Nephron progenitor cell (in vitro differentiated cells): ENCODE data around the gene OR51V1.

ENCODE experiments used
- DNase-seq: peaks from one replicate; pipeline ENCODE4 v3.0.0; 2021
- H3K27ac Mint-ChIP-seq: 2 replicates; pipeline ENCODE4 v1.8.0; 2021; ENCODE audit warnings: mild to moderate bottlenecking, moderate library complexity, mixed read lengths
- H3K27me3 Mint-ChIP-seq: 2 replicates; pipeline ENCODE4 v1.8.0; 2021; ENCODE audit warnings: mild to moderate bottlenecking, low read depth, mixed read lengths; ENCODE audit not compliant: poor library complexity
- H3K36me3 Mint-ChIP-seq: 2 replicates; pipeline ENCODE4 v1.8.0; 2021; ENCODE audit warnings: low read depth, mixed read lengths
- H3K4me1 Mint-ChIP-seq: 2 replicates; pipeline ENCODE4 v1.8.0; 2021; ENCODE audit warnings: mixed read lengths
- H3K4me3 Mint-ChIP-seq: 2 replicates; pipeline ENCODE4 v1.8.0; 2021; ENCODE audit warnings: mild to moderate bottlenecking, moderate library complexity, mixed read lengths
- H3K9me3 Mint-ChIP-seq: 2 replicates; pipeline ENCODE4 v1.8.0; 2021; ENCODE audit warnings: mild to moderate bottlenecking, moderate library complexity, mixed read lengths
- TF ChIP-seq, protein P1 (sequence below): fragments of 200-600 bp; sonication (generic); IDR thresholded peaks from 2 replicates; pipeline ENCODE4 v1.5.0; 2021; ENCODE audit warnings: antibody characterized with exemption

The OR51V1 gene

DNA sequence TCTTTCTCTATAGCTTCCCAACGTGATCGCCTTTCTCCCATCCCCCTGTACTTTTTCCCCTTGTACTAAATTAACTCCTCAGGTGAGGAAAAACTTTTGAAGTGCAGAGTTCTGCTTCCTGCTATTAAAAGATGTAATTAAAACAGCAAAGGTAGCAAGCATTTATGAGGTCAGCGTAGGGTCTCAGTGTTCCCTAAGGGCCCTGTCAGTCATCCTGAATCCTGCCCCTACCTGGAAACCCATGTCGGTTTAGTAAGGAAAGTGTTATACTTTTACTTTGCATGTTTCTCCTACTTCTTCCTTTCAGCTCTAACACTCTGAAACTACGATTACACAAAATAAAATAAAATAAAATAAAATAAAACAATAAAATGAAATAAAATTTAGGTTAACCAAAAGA is 27.6 kb upstream of the OR51V1 start:
- TF ChIP-seq, protein P1, sequence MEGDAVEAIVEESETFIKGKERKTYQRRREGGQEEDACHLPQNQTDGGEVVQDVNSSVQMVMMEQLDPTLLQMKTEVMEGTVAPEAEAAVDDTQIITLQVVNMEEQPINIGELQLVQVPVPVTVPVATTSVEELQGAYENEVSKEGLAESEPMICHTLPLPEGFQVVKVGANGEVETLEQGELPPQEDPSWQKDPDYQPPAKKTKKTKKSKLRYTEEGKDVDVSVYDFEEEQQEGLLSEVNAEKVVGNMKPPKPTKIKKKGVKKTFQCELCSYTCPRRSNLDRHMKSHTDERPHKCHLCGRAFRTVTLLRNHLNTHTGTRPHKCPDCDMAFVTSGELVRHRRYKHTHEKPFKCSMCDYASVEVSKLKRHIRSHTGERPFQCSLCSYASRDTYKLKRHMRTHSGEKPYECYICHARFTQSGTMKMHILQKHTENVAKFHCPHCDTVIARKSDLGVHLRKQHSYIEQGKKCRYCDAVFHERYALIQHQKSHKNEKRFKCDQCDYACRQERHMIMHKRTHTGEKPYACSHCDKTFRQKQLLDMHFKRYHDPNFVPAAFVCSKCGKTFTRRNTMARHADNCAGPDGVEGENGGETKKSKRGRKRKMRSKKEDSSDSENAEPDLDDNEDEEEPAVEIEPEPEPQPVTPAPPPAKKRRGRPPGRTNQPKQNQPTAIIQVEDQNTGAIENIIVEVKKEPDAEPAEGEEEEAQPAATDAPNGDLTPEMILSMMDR, result no peak
- H3K27me3 Mint-ChIP-seq, result no peaks in the 10 kb centered on the region
- H3K4me1 Mint-ChIP-seq, result no peaks in the 10 kb centered on the region
- H3K9me3 Mint-ChIP-seq, result peaks cover 4% of the 10 kb centered on the region
- H3K36me3 Mint-ChIP-seq, result no peaks in the 10 kb centered on the region
- no peak for DNase-seq
- H3K27ac Mint-ChIP-seq, result peak overlapping the region; percentile 55
- no peak overlapping the region for H3K4me3 Mint-ChIP-seq

DNA sequence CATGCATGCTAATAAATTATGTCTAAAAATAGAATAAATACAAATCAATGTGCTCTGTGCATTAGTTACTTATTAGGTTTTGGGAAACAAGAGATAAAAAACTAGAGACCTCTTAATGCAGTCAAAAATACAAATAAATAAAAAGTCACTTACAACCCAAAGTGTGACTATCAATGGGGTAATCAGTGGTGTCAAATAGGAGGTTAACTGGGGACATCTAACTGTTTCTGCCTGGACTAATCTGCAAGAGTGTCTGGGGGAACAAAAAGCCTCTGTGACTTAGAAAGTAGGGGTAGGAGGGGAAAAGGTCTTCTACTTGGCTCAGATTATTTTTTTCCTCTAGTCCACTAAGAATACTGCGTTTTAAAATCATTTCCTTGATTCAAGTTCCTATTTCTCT is 27.2 kb upstream of the OR51V1 start:
- Mint-ChIP-seq H3K36me3 (no peaks in the 10 kb centered on the region), H3K27ac (no peak overlapping the region), H3K4me1 (no peaks in the 10 kb centered on the region), H3K27me3 (no peaks in the 10 kb centered on the region), H3K9me3 (peaks cover 4% of the 10 kb centered on the region), H3K4me3 (no peak overlapping the region)
- DNase-seq, result no peak
- TF ChIP-seq, protein P1, result no peak

DNA sequence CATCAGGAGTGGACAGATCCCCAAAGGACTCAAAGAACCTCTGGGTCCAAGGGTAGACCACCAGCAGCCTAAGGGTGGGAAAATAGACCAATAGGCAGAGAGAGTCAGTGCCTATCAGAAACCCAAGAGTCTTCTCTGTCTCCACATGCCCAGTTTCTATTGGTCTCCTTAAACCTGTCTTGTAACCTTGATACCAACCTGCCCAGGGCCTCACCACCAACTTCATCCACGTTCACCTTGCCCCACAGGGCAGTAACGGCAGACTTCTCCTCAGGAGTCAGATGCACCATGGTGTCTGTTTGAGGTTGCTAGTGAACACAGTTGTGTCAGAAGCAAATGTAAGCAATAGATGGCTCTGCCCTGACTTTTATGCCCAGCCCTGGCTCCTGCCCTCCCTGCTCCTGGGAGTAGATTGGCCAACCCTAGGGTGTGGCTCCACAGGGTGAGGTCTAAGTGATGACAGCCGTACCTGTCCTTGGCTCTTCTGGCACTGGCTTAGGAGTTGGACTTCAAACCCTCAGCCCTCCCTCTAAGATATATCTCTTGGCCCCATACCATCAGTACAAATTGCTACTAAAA is 26.3 kb upstream of the OR51V1 start, which contains the start of gene HBB:
TSS of gene HBB (minus strand) at position 340 of the 579 bp plus-strand sequence. CDS start at position 290, 50 bp downstream.
- H3K4me3 Mint-ChIP-seq, result no peak within 1 kb of the TSS
- H3K27me3 Mint-ChIP-seq, result no peaks in the 10 kb centered on the region
- peaks cover 12% of the 10 kb centered on the region for H3K9me3 Mint-ChIP-seq
- H3K4me1 Mint-ChIP-seq, result no peaks in the 10 kb centered on the region
- no peak for DNase-seq
- H3K27ac Mint-ChIP-seq, result no peak within 1 kb of the TSS
- TF ChIP-seq, protein P1, result no peak
- no peaks in the 10 kb centered on the region for H3K36me3 Mint-ChIP-seq

DNA sequence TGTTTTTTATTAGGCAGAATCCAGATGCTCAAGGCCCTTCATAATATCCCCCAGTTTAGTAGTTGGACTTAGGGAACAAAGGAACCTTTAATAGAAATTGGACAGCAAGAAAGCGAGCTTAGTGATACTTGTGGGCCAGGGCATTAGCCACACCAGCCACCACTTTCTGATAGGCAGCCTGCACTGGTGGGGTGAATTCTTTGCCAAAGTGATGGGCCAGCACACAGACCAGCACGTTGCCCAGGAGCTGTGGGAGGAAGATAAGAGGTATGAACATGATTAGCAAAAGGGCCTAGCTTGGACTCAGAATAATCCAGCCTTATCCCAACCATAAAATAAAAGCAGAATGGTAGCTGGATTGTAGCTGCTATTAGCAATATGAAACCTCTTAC is 25.0 kb upstream of the OR51V1 start:
- H3K27me3 Mint-ChIP-seq, result no peaks in the 10 kb centered on the region
- no peak overlapping the region for H3K27ac Mint-ChIP-seq
- H3K9me3 Mint-ChIP-seq, result peaks cover 21% of the 10 kb centered on the region
- no peaks in the 10 kb centered on the region for H3K4me1 Mint-ChIP-seq
- H3K36me3 Mint-ChIP-seq, result no peaks in the 10 kb centered on the region
- H3K4me3 Mint-ChIP-seq, result no peak overlapping the region
- TF ChIP-seq, protein P1, result no peak
- no peak for DNase-seq

DNA sequence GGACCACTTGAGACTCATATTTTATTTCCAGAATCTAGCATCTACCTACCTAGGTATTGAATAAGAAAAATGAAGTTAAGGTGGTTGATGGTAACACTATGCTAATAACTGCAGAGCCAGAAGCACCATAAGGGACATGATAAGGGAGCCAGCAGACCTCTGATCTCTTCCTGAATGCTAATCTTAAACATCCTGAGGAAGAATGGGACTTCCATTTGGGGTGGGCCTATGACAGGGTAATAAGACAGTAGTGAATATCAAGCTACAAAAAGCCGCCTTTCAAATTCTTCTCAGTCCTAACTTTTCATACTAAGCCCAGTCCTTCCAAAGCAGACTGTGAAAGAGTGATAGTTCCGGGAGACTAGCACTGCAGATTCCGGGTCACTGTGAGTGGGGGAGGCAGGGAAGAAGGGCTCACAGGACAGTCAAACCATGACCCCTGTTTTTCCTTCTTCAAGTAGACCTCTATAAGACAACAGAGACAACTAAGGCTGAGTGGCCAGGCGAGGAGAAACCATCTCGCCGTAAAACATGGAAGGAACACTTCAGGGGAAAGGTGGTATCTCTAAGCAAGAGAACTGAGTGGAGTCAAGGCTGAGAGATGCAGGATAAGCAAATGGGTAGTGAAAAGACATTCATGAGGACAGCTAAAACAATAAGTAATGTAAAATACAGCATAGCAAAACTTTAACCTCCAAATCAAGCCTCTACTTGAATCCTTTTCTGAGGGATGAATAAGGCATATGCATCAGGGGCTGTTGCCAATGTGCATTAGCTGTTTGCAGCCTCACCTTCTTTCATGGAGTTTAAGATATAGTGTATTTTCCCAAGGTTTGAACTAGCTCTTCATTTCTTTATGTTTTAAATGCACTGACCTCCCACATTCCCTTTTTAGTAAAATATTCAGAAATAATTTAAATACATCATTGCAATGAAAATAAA is 24.3 kb upstream of the OR51V1 start:
- H3K4me1 Mint-ChIP-seq, result no peaks in the 10 kb centered on the region
- peaks cover 28% of the 10 kb centered on the region for H3K9me3 Mint-ChIP-seq
- no peak overlapping the region for H3K4me3 Mint-ChIP-seq
- no peaks in the 10 kb centered on the region for H3K36me3 Mint-ChIP-seq
- TF ChIP-seq, protein P1, result no peak
- no peak for DNase-seq
- no peaks in the 10 kb centered on the region for H3K27me3 Mint-ChIP-seq
- no peak overlapping the region for H3K27ac Mint-ChIP-seq
